HUES6 (cell line): ENCODE measurements around the gene ANO10.

Experiments used
- H3K27ac ChIP-seq: 2 replicates; pipeline ENCODE4 v1.7.0; 2013; ENCODE audit warnings: low read depth, mild to moderate bottlenecking, low read length, inconsistent platforms
- H3K27me3 ChIP-seq: 2 replicates; pipeline ENCODE4 v1.6.1; 2013; ENCODE audit warnings: low read length; ENCODE audit not compliant: control insufficient read depth, insufficient read depth
- H3K36me3 ChIP-seq: 2 replicates; pipeline ENCODE4 v1.6.1; 2013; ENCODE audit warnings: low read length; ENCODE audit not compliant: control insufficient read depth, insufficient read depth
- H3K4me1 ChIP-seq: 2 replicates; pipeline ENCODE4 v1.6.1; 2013; ENCODE audit warnings: low read length; ENCODE audit not compliant: control insufficient read depth, insufficient read depth
- H3K4me3 ChIP-seq: 2 replicates; pipeline ENCODE4 v1.5.1; 2013; ENCODE audit warnings: low read depth, low read length
- H3K9ac ChIP-seq: one replicate; pipeline ENCODE4 v1.6.1; 2013; ENCODE audit warnings: mild to moderate bottlenecking, low read length
- H3K9me3 ChIP-seq: 2 replicates; pipeline ENCODE4 v1.6.1; 2013; ENCODE audit warnings: low read depth, low read length; ENCODE audit not compliant: control insufficient read depth, insufficient read depth

Gene ANO10

GRCh38 chr3:43624619-43625305 is 3.0 kb upstream of the ANO10 start:
- no peak overlapping the region for H3K27ac ChIP-seq
- no peaks in the 10 kb centered on the region for H3K27me3 ChIP-seq
- H3K9me3 ChIP-seq: peaks cover 6% of the 10 kb centered on the region; the same call in 1 of the 2 replicates
- no peak overlapping the region for H3K9ac ChIP-seq
- H3K36me3 ChIP-seq: no peaks in the 10 kb centered on the region
- H3K4me3 ChIP-seq: no peak overlapping the region
- peaks cover 4% of the 10 kb centered on the region; the same call in 1 of the 2 replicates for H3K4me1 ChIP-seq

DNA sequence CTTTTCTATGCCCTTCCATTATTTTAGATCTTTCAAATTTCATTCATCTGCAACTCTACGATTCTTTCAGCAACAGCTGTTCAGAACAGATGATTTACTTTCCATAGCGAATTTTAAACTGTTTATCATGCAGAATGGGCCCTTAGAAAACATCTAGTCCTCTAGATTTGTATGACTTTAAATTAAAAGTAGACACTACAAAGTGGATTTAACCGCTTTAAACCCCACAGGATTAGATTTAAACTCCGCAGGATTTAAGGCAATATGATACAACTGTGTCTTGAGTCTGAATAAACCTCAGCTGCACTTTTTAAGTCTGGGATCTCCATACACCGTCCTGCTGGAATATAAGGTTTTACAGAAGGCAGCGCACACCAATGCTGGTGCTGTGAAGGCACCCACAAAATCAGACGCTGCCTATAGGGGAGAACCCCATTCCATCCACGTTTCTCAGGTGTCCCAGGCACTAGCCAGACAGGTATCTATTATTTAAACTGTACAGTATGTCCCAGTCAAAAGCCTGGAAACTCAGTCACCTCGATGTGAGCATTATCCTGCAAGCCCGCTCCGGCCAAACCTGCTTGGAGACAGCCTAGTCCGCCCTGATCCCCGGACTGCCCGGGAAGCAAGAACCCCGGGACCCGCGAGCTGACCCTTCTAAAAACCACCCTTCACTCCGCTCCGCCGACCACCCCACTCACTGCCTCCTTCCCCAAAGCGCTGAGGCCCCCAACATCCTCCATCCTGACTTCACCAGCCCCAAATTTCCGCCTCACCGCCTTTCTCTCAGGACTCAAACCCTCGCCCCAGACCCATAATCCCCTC is 768 bp downstream of the ANO10 start:
- Histone ChIP-seq H3K4me1 (peaks cover 4% of the 10 kb centered on the region; the same call in 1 of the 2 replicates), H3K4me3 (peak overlapping the region; percentile 95), H3K9ac (peak overlapping the region; percentile 79), H3K27ac (peak overlapping the region; percentile 81; the same call in 1 of the 2 replicates), H3K9me3 (no peaks in the 10 kb centered on the region; the same call in 1 of the 2 replicates), H3K36me3 (no peaks in the 10 kb centered on the region), H3K27me3 (no peaks in the 10 kb centered on the region)

- peaks cover 4% of the 10 kb centered on the region; the same call in 1 of the 2 replicates for H3K4me1 ChIP-seq
- H3K9me3 ChIP-seq: no peaks in the 10 kb centered on the region; the same call in 1 of the 2 replicates
- H3K4me3 ChIP-seq: no peak overlapping the region
Observed at GRCh38 chr3:43619588-43619987, 2.2 kb downstream of the ANO10 start.

GRCh38 chr3:43618142-43618541 is 3.7 kb downstream of the ANO10 start:
- Histone ChIP-seq H3K9ac (no peak overlapping the region), H3K36me3 (no peaks in the 10 kb centered on the region), H3K4me3 (no peak overlapping the region), H3K27ac (no peak overlapping the region), H3K4me1 (peaks cover 4% of the 10 kb centered on the region; the same call in 1 of the 2 replicates), H3K27me3 (no peaks in the 10 kb centered on the region), H3K9me3 (no peaks in the 10 kb centered on the region)

More at GRCh38 chr3:43619588-43619987, 2.2 kb downstream of the ANO10 start:
- Histone ChIP-seq H3K27ac (no peak overlapping the region), H3K36me3 (no peaks in the 10 kb centered on the region), H3K27me3 (no peaks in the 10 kb centered on the region), H3K9ac (no peak overlapping the region)

DNA sequence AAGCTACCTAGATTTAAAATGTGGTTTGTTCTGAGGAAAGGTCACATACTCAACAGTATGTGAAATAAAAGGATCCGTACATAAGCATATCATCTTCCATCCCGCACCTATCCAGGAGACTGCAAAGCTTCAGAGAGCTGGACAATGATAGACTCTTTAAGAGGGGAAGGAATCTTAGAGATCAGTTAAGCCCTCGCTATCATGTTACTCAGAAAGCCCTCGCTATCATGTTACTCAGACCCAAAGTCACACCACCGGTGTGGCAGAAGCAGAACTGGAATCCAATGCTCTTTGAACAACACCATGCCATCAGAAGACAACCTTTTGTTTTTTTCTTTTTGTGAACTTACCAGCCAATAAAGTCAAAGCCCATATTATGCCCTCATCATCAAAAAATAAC is 5.8 kb downstream of the ANO10 start:
- Histone ChIP-seq H3K4me1 (no peaks in the 10 kb centered on the region; the same call in 1 of the 2 replicates), H3K36me3 (no peaks in the 10 kb centered on the region), H3K4me3 (no peak overlapping the region), H3K27me3 (no peaks in the 10 kb centered on the region), H3K9ac (no peak overlapping the region), H3K27ac (no peak overlapping the region), H3K9me3 (no peaks in the 10 kb centered on the region)

GRCh38 chr3:43615133-43615532 is 6.7 kb downstream of the ANO10 start:
- H3K27ac ChIP-seq: no peak overlapping the region
- H3K9ac ChIP-seq: no peak overlapping the region
- no peaks in the 10 kb centered on the region for H3K27me3 ChIP-seq
- H3K4me1 ChIP-seq: no peaks in the 10 kb centered on the region
- H3K4me3 ChIP-seq: no peak overlapping the region
- H3K36me3 ChIP-seq: no peaks in the 10 kb centered on the region
- H3K9me3 ChIP-seq: no peaks in the 10 kb centered on the region

DNA sequence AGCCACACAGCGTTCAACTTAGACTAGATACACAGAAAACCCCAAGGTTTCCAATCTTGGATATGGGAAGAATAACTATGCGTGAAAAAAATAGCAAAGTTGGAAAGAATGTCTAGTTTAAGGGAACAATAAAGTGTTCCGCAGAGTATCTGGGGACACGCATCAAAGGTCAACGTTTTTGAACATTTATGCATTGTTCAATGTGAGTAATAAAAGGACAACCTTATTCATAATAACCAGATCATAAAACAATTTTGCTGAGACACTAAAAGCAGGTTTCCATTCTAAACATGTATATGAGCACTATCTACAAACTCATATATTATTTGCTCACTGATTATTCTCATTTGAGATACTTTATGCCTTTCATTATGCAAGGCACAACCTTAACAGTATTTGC is 7.8 kb downstream of the ANO10 start:
- Histone ChIP-seq H3K9ac (no peak overlapping the region), H3K27ac (no peak overlapping the region), H3K27me3 (no peaks in the 10 kb centered on the region), H3K9me3 (no peaks in the 10 kb centered on the region), H3K36me3 (no peaks in the 10 kb centered on the region), H3K4me3 (no peak overlapping the region), H3K4me1 (no peaks in the 10 kb centered on the region)

DNA sequence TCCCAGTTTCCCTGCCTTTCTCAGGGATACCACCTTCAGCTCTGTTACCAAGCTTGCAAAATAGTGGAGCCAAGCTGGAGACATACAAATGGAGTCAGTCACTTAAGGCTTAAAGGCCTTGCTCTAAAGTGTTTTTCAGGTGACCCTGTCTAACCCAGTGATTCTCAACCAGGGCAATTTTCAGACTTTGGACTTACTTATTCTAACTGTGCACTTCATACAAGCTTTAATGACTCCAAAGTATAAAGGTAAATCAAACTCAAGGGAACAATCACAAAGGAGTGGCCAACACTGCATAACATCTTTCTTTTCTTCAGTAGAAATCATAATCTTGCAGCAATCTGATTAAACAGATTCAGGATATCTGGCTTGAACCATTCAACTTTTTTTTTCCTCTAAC is 9.4 kb downstream of the ANO10 start:
- no peak overlapping the region for H3K4me3 ChIP-seq
- H3K36me3 ChIP-seq: no peaks in the 10 kb centered on the region
- no peaks in the 10 kb centered on the region for H3K9me3 ChIP-seq
- H3K9ac ChIP-seq: no peak overlapping the region
- no peak overlapping the region for H3K27ac ChIP-seq
- no peaks in the 10 kb centered on the region for H3K4me1 ChIP-seq
- H3K27me3 ChIP-seq: no peaks in the 10 kb centered on the region

DNA sequence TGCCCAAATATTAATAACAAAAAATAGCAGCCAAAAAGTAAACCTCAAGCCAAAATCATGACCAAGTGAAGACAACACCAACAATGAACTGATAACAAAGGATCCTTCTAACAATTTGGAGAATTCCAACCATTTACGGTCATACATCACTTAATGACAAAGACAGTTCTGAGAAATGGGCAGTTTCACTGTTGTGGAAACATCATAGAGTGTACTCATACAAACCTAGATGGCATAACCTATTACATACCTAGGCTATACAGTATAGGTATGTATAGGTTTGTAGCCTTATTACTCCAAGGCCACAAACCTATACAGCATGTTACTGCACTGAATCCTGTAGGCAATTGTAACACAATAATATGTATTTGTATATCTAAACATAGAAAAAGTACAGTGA is 12.4 kb downstream of the ANO10 start:
- no peaks in the 10 kb centered on the region for H3K9me3 ChIP-seq
- H3K36me3 ChIP-seq: peaks cover 9% of the 10 kb centered on the region
- no peak overlapping the region for H3K4me3 ChIP-seq
- H3K27me3 ChIP-seq: no peaks in the 10 kb centered on the region
- no peak overlapping the region for H3K9ac ChIP-seq
- H3K27ac ChIP-seq: no peak overlapping the region
- H3K4me1 ChIP-seq: 0 out of 2 replicates have a peak, but pooled peaks cover 5% of the 10 kb centered on the region

- no peak overlapping the region for H3K27ac ChIP-seq
- H3K36me3 ChIP-seq: peaks cover 13% of the 10 kb centered on the region
- H3K4me3 ChIP-seq: no peak overlapping the region
- H3K9ac ChIP-seq: no peak overlapping the region
- H3K9me3 ChIP-seq: no peaks in the 10 kb centered on the region
- H3K27me3 ChIP-seq: no peaks in the 10 kb centered on the region
- 0 out of 2 replicates have a peak, but pooled peaks cover 5% of the 10 kb centered on the region for H3K4me1 ChIP-seq
Observed at GRCh38 chr3:43608751-43609150, 13.1 kb downstream of the ANO10 start.

- Histone ChIP-seq H3K27me3 (no peaks in the 10 kb centered on the region), H3K36me3 (peaks cover 25% of the 10 kb centered on the region), H3K4me1 (0 out of 2 replicates have a peak, but pooled peaks cover 5% of the 10 kb centered on the region), H3K9me3 (no peaks in the 10 kb centered on the region), H3K9ac (no peak overlapping the region), H3K27ac (no peak overlapping the region), H3K4me3 (no peak overlapping the region)
Observed at GRCh38 chr3:43606284-43606683, 15.5 kb downstream of the ANO10 start.
